Hepatocyte (in vitro differentiated cells): ENCODE results near the gene RORC.

Source experiments
- CTCF ChIP-seq: fragments of 200-600 bp; sonication (generic); IDR thresholded peaks from 2 replicates; pipeline ENCODE4 v1.5.1; 2016; ENCODE audit warnings: antibody characterized with exemption, mild to moderate bottlenecking; ENCODE audit not compliant: poor library complexity
- EZH2 ChIP-seq: fragments of 200-600 bp; sonication (generic); IDR thresholded peaks from 2 replicates; pipeline ENCODE4 v1.6.1; 2016; ENCODE audit warnings: antibody characterized with exemption, mild to moderate bottlenecking, borderline replicate concordance
- EZH2phosphoT487 ChIP-seq: fragments of 200-600 bp; sonication (generic); IDR thresholded peaks from one replicate; pipeline ENCODE4 v1.6.1; 2018; ENCODE audit warnings: antibody characterized with exemption, mild to moderate bottlenecking, low read depth, moderate library complexity; ENCODE audit not compliant: unreplicated experiment, severe bottlenecking

- TF ChIP-seq CTCF (no peak), EZH2 (no peak), EZH2phosphoT487 (no peak)
Measured at GRCh38 chr1:151855933-151856332, 24.3 kb upstream of the RORC start.
